Mammary epithelial cell (primary cell): ENCODE data around the gene AUTS2.

Experiments
- CTCF ChIP-seq, 2 donors: IDR thresholded peaks in 1 of 2; conservative IDR thresholded peaks in 1 of 2; 2 replicates each; pipeline ENCODE4 v1.5.1; 2011 to 2012; ENCODE audit warnings: inconsistent platforms in 2 of 2, low read length in 2 of 2, mild to moderate bottlenecking in 2 of 2, control low read depth in 1 of 2, low read depth in 1 of 2; ENCODE audit not compliant: insufficient read depth in 1 of 2; ENCODE audit errors: extremely low read depth in 1 of 2
- EZH2 ChIP-seq: IDR thresholded peaks from 2 replicates; pipeline ENCODE4 v1.6.1; 2012; ENCODE audit warnings: low read length, inconsistent platforms, borderline replicate concordance

- TF ChIP-seq CTCF (conservative IDR thresholded peaks at IDR 0.05 in 1 of 2, IDR thresholded peaks at IDR 0.05 in 1 of 2; ENCODE audit: extremely low read depth in 1 of 2, insufficient read depth in 1 of 2, low read depth in 1 of 2, low read length in 2 of 2) (no peak), EZH2 (no peak)
Measured at GRCh38 chr7:70574314-70574834, 976.1 kb downstream of the AUTS2 start.
